Neural progenitor cell (in vitro differentiated cells): ENCODE results near the gene SLC11A2.

Experiments used
- EZH2phosphoT487 ChIP-seq: fragments of 200-600 bp; sonication (generic); IDR thresholded peaks from 2 replicates; pipeline ENCODE4 v1.6.1; 2017; ENCODE audit warnings: antibody characterized with exemption
- TF ChIP-seq, protein P1 (sequence below): fragments of 200-600 bp; sonication (generic); IDR thresholded peaks from 2 replicates; pipeline ENCODE4 v1.5.1; 2017; ENCODE audit warnings: antibody characterized with exemption, mild to moderate bottlenecking

DNA sequence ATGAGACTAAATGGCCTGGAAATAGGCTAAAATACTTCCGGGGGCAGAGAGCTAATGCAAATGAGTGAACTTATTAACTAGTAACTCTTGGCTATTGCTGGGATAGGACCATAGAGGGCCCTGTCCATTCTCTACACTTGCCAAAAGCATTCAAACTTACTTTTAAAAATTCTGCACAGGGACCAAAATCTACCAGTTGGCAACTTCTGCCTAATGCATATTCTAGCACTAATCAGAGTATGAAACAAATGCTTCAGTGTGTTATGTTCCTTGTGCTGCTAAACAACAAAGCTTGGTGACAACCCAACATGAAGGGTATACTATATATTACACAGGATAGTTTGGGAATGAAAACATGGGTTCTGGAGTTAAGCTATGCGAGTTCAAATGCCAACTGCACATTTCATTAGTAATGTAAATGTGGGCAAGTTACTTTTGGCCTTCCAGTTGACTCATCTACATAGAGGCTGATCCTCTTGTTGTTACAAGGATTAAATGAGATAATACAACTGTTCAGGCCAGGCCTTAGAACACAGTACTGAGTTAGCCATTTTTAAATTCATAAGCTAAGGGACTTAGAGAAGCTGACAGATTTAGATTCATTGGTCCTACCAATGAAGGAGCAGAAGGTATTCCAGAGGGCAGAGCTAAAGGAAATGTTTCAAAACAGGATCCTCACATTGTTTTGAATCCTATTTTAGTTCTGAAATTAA lies 41.4 kb downstream of the SLC11A2 start:
- TF ChIP-seq, protein P1, sequence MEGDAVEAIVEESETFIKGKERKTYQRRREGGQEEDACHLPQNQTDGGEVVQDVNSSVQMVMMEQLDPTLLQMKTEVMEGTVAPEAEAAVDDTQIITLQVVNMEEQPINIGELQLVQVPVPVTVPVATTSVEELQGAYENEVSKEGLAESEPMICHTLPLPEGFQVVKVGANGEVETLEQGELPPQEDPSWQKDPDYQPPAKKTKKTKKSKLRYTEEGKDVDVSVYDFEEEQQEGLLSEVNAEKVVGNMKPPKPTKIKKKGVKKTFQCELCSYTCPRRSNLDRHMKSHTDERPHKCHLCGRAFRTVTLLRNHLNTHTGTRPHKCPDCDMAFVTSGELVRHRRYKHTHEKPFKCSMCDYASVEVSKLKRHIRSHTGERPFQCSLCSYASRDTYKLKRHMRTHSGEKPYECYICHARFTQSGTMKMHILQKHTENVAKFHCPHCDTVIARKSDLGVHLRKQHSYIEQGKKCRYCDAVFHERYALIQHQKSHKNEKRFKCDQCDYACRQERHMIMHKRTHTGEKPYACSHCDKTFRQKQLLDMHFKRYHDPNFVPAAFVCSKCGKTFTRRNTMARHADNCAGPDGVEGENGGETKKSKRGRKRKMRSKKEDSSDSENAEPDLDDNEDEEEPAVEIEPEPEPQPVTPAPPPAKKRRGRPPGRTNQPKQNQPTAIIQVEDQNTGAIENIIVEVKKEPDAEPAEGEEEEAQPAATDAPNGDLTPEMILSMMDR, result no peak
- TF ChIP-seq EZH2phosphoT487, result no peak
